Natural killer cell (primary cell): ENCODE measurements around the gene TMEM181. TPM values are rescaled to one million over a fixed set of nuclear protein-coding genes. Genes with fewer than 3 reads are reported as not detected.

ENCODE experiments used
- ATAC-seq, 3 donors: fragments of 150-1000 bp in 2 of 3; fragments of 200-7000 bp in 1 of 3; cut with Tn5 transposase; 1 replicate in 1 of 3; 2 replicates in 2 of 3; pipeline ENCODE4 v1.10.0; 2021; ENCODE audit warnings: mild to moderate bottlenecking in 2 of 3, moderate library complexity in 2 of 3
- DNase-seq, 2 donors: peaks; one replicate each; pipeline versions ENCODE4 v3.0.0 to v3.0.0-alpha.2; 2013 to 2021; ENCODE audit warnings: mixed read lengths in 1 of 2
- H3K27ac ChIP-seq: one replicate; pipeline ENCODE4 v1.5.1; 2013; ENCODE audit warnings: mild to moderate bottlenecking, low read length
- H3K27me3 ChIP-seq: one replicate; pipeline ENCODE4 v1.6.1; 2013; ENCODE audit warnings: low read length; ENCODE audit not compliant: control insufficient read depth, insufficient read depth
- H3K36me3 ChIP-seq: one replicate; pipeline ENCODE4 v1.6.1; 2013; ENCODE audit warnings: low read length; ENCODE audit not compliant: control insufficient read depth, insufficient read depth
- H3K4me1 ChIP-seq: one replicate; pipeline ENCODE4 v1.6.1; 2013; ENCODE audit warnings: low read length; ENCODE audit not compliant: control insufficient read depth, insufficient read depth
- H3K4me3 ChIP-seq: one replicate; pipeline ENCODE4 v1.5.1; 2013; ENCODE audit warnings: low read length
- H3K9me3 ChIP-seq: one replicate; pipeline ENCODE4 v1.6.1; 2013; ENCODE audit warnings: low read length; ENCODE audit not compliant: control insufficient read depth, insufficient read depth
- H3K27ac Mint-ChIP-seq, 2 donors: one replicate each; pipeline ENCODE4 v1.8.0; 2022; ENCODE audit warnings: mild to moderate bottlenecking in 2 of 2, mixed read lengths in 2 of 2, moderate library complexity in 1 of 2
- H3K27me3 Mint-ChIP-seq, 2 donors: one replicate each; pipeline ENCODE4 v1.8.0; 2022; ENCODE audit warnings: low read depth in 2 of 2, mixed read lengths in 2 of 2
- H3K36me3 Mint-ChIP-seq: one replicate; pipeline ENCODE4 v1.8.0; 2022; ENCODE audit warnings: mixed read lengths
- H3K4me1 Mint-ChIP-seq, 2 donors: one replicate each; pipeline ENCODE4 v1.8.0; 2022; ENCODE audit warnings: mixed read lengths in 2 of 2
- H3K4me3 Mint-ChIP-seq: one replicate; pipeline ENCODE4 v1.8.0; 2022; ENCODE audit warnings: mild to moderate bottlenecking, moderate library complexity, mixed read lengths
- H3K9me3 Mint-ChIP-seq, 2 donors: one replicate each; pipeline ENCODE4 v1.8.0; 2022; ENCODE audit warnings: mixed read lengths in 2 of 2
- WGBS: methylation state at CpG from one replicate; pipeline ENCODE4 v1.1.7; 2013; ENCODE audit warnings: missing lambda C conversion rate; ENCODE audit not compliant: insufficient coverage; 5-methylcytosine and 5-hydroxymethylcytosine counted together
- intact Hi-C: fragments of 100-400 bp; cut with micrococcal nuclease; formaldehyde crosslinking; loops from one replicate; pipeline ENCODE4 v1.14.2; 2022
- total RNA-seq, 4 donors: library from RNA; stranded (reverse); fragments of 120-200 nt in 1 of 4; gene quantifications; one replicate each; pipeline versions ENCODE4 v1.2.3 to v1.2.4, GENCODE V29; 2013 to 2022
- TF ChIP-seq, protein P1 (sequence below): fragments of 200-600 bp; IDR thresholded peaks from one replicate; pipeline ENCODE4 v1.8.0; 2022; ENCODE audit warnings: antibody characterized with exemption

The TMEM181 gene
- total RNA-seq, 3 donors from 2014 or later (not counting 1 experiment from before 2014, with no cell fraction given): 44.8 to 60.9 (median 45.0) TPM

DNA sequence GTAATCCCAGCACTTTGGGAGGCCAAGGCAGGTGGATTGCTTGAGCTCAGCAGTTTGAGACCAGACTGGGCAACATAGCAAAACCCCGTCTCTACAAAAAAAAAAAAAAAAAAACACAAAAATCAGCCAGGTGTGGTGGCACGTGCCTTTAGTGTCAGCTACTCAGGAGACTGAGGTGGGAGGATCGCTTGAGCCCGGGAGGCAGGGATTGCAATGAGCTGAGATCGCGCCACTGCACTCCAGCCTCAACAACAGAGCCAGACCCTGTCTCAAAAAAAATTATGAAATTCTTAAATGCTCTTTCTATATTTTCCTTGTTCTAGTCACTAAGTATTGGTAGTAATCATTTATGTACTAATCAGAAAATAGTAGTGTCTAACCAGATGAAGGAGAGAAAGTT lies 120.6 kb downstream of the TMEM181 start:
- Histone ChIP-seq H3K27ac (no peak overlapping the region), H3K4me3 (no peak overlapping the region), H3K27me3 (no peaks in the 10 kb centered on the region), H3K4me1 (peaks cover 4% of the 10 kb centered on the region), H3K9me3 (no peaks in the 10 kb centered on the region), H3K36me3 (peaks cover 24% of the 10 kb centered on the region)
- Mint-ChIP-seq H3K27ac (peak overlapping the region in 1 of 2 donors; percentile 30), H3K36me3 (peaks cover 15% of the 10 kb centered on the region), H3K9me3 (no peaks in the 10 kb centered on the region), H3K4me1 (peaks cover 29 to 31% of the 10 kb centered on the region in 2 donors), H3K4me3 (no peak overlapping the region), H3K27me3 (no peaks in the 10 kb centered on the region)
- intact Hi-C loops: no loop called here
- no peak for DNase-seq
- 96% methylated on average over 4 of the region's 6 CpGs for WGBS
- TF ChIP-seq, protein P1, sequence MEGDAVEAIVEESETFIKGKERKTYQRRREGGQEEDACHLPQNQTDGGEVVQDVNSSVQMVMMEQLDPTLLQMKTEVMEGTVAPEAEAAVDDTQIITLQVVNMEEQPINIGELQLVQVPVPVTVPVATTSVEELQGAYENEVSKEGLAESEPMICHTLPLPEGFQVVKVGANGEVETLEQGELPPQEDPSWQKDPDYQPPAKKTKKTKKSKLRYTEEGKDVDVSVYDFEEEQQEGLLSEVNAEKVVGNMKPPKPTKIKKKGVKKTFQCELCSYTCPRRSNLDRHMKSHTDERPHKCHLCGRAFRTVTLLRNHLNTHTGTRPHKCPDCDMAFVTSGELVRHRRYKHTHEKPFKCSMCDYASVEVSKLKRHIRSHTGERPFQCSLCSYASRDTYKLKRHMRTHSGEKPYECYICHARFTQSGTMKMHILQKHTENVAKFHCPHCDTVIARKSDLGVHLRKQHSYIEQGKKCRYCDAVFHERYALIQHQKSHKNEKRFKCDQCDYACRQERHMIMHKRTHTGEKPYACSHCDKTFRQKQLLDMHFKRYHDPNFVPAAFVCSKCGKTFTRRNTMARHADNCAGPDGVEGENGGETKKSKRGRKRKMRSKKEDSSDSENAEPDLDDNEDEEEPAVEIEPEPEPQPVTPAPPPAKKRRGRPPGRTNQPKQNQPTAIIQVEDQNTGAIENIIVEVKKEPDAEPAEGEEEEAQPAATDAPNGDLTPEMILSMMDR: no peak
- ATAC-seq: no peak

DNA sequence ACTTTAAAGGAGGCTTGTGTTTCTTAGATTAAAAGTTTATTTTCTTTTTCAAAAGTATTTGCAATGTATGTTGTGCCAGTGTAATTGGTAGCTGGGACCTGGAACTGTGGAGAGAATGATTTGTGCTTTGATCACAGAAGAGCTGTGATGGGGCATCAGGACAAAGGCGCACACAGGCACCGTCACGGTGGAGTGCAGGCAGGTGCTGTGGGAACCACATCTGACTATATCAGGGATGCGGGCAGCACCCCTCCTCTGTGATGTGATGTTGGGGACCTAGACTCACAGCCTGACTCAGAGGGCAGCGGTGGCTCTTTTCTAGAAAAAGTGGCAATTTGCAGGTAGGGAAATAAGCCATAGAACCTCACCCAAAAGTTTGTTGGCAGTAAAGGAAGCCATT lies 124.4 kb downstream of the TMEM181 start:
- H3K36me3 ChIP-seq: peaks cover 28% of the 10 kb centered on the region
- Mint-ChIP-seq H3K4me3 (no peak overlapping the region), H3K27me3 (no peaks in the 10 kb centered on the region), H3K9me3 (no peaks in the 10 kb centered on the region), H3K27ac (peak overlapping the region; percentile 72 to 83), H3K4me1 (peaks cover 48 to 52% of the 10 kb centered on the region in 2 donors), H3K36me3 (peaks cover 15% of the 10 kb centered on the region)
- ATAC-seq (no peak), DNase-seq (peak in 1 of 2 donors; percentile 40)
- 93% methylated on average over 5 of the region's 5 CpGs for WGBS
- H3K4me3 ChIP-seq: no peak overlapping the region
- no peak overlapping the region for H3K27ac ChIP-seq
- no peaks in the 10 kb centered on the region for H3K27me3 ChIP-seq
- intact Hi-C loops: no loop called here
- H3K9me3 ChIP-seq: no peaks in the 10 kb centered on the region
- TF ChIP-seq, protein P1: no peak
- H3K4me1 ChIP-seq: peaks cover 26% of the 10 kb centered on the region

DNA sequence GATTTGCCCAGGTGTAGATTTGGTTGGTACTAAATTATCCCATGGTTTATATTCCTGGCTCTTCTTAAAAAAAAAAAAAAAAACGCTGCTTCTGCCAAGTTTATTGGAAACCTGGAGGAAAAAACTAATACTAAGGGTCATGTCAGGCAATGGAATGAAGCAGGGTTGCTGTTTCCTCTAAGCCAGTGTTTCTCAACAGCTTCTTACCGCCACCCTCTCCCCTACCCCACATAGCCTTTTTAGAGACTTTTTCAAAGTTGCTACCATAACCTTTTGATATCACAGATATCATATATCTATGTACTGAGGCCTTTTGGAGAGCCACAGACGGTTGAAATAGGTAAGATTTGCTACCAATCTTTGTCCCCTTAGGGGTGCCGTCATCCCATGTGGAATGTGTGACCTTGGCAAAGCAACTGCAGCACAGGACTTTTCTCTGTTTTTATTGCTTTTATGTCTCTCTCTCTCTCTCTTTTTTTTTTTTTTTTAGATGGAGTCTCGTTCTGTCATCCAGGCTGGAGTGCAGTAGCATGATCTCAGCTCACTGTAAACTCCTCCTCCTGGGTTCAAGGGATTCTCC lies 124.9 kb downstream of the TMEM181 start:
- Mint-ChIP-seq H3K36me3 (peaks cover 15% of the 10 kb centered on the region), H3K4me3 (no peak overlapping the region)
- no peak overlapping the region for H3K4me3 ChIP-seq

More for the DNA sequence above, 124.9 kb downstream of the TMEM181 start:
- ATAC-seq (no peak), DNase-seq (no peak)
- Histone ChIP-seq H3K36me3 (peaks cover 29% of the 10 kb centered on the region), H3K27me3 (no peaks in the 10 kb centered on the region), H3K27ac (peak overlapping the region; percentile 15), H3K4me1 (peaks cover 26% of the 10 kb centered on the region), H3K9me3 (no peaks in the 10 kb centered on the region)
- no peaks in the 10 kb centered on the region for H3K27me3 Mint-ChIP-seq
- TF ChIP-seq, protein P1: no peak
- H3K27ac Mint-ChIP-seq: peak overlapping the region; percentile 72 to 83
- intact Hi-C loops: loop anchor here (5.0 kb wide), 1 partner anchor 473 kb away; no protein-coding TSS in a partner anchor
- no peaks in the 10 kb centered on the region for H3K9me3 Mint-ChIP-seq
- 83% methylated on average over 3 of the region's 5 CpGs for WGBS
- peaks cover 44 to 52% of the 10 kb centered on the region in 2 donors for H3K4me1 Mint-ChIP-seq

Other genes with a start within 250 kb of the TMEM181 start
- 10 to 100 TPM; 75.2 to 89.5 (median 88.3) TPM for gene TULP4, start 247.6 kb upstream of the TMEM181 start, total RNA-seq
- gene DYNLT1, start 84.7 kb downstream of the TMEM181 start, total RNA-seq: 100 to 1,000 TPM in 1 of 3 donors, 10 to 100 TPM in 2; 85.7 to 106 (median 86.8) TPM
- gene SYTL3, start 90.0 kb downstream of the TMEM181 start, total RNA-seq: 100 to 1,000 TPM in 1 of 3 donors, 10 to 100 TPM in 2; 84.1 to 143 (median 89.0) TPM